SKM-1 (cell line): ENCODE data around the gene SCN3A.

ENCODE experiments used
- DNase-seq: peaks from one replicate; lab custom pipeline; 2025; ENCODE audit not compliant: unreplicated experiment; lab: John Stamatoyannopoulos, UW

The SCN3A gene

DNA sequence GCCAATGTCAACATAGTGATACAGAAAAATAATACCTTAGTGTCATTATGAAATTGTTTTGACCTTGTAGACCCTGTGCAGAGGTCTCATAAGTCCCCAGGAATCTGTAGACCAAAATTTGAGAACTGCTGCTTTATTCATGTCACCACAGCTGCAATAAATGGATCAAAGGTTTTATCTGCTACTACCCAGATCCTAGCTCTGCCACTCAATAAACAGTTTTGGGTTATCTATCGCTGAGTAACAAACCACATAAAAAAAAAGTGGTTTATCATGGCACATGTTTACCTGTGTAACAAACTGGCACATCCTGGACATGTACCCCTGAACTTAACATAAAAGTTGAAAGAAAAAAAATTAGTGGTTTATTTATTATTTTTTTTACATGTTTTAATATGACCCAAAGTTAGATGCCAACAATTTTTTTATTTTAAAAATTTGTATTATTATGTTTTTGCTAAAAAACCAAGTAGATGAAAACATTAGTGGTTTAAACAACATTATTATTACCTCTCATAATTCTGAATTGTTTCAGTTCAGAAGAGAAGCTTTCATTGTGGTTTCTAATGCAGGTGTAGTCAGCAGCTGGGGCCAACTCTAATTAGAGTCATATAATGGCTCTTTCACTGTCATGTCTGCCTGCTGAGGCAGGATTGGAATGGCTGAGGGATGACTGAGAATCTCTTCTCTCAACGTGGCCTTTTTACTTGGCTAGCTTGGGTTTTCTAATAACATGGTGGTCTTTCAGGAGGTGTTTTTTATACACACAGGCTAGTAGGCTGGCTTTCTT lies 145.2 kb downstream of the SCN3A start:
- no peak for DNase-seq

DNA sequence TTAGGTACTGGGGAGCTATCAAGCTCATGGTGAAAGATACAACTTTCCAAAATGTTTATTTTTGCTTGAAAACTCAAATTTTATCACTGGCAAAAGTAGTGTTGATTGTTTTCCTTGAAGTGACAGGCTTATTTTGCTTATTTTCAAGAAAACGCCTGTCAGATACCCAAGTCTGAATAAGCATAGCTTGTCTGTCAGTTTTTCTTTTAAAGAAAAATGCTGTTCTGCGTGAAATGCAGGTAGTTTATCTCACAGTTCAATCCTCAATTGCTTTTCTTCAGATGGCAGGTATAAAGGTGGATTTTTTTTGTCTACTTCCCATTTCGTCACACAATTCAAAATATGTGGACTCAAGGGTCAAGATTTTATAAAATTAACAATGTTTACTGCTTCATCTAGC lies 145.9 kb downstream of the SCN3A start:
- no peak for DNase-seq

DNA sequence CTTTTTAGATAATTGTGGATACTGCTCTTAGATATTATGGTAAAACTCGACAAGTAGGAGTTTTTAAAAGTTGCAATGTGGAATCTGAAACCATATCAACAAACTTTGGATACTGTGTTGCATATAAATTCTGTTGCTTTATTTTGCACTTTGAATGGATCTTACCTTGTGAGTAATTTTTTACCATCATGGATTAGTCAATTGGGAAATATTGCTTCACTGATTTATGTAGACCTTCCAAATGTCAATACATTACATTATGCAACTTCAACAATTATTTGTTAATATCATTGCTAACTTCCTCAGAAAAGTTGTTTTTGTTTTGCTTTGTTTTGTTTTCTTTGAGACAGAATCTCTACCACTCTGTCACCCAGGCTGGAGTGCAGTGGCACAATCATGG lies 146.5 kb downstream of the SCN3A start:
- DNase-seq: no peak

DNA sequence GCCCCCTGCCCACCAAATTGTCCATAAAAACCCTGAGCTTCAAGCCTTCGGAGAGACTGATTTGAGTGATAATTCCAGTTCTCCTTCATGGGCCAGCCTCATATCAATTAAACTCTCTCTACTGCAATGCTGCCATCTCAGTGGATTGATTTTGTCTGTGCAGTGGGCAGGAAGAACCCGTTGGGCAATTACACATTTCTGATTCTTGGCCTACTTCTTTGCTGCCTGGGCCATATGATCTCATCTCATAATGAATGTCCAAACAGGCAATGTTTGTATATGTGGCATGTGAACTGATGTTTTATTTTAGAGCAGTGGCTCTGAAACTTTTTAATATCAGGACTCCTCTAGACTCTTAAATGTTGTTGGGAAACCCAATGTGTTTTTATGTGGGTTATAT lies 147.3 kb downstream of the SCN3A start:
- no peak for DNase-seq

DNA sequence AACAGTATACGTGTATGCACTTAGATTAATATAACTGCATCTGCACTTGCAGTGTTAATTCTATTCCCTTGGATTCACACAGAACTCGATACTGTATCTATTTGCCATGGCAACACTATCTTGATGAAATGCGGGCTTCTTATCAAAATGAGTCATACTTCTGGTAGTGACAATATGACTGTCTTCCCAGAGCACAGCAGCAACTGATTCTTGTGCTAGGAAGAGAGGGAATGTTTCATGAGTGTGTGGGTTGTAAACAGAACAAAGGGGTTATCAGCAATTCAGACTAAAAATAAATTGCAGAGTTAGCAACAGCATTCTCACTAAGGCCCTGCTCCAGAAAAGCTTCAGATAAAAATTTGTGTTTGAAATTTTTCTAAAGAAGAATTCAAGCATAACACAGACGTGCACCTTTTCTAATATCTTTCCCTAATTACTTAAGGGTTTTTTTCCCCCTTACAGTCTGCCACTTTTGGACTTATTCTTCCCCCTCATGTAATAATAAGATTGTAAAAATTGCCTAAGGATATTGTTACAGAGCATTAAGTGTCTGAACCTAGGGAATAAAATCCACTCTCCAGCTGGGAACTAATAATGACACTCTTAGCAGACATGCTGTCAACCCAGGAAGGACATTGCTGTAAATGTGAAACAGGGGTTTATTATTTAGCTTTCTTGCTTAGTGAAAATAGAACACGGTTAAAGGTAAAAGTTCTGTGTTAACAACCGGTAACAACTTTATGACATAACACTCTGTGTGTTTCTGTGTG lies 148.6 kb downstream of the SCN3A start:
- no peak for DNase-seq

DNA sequence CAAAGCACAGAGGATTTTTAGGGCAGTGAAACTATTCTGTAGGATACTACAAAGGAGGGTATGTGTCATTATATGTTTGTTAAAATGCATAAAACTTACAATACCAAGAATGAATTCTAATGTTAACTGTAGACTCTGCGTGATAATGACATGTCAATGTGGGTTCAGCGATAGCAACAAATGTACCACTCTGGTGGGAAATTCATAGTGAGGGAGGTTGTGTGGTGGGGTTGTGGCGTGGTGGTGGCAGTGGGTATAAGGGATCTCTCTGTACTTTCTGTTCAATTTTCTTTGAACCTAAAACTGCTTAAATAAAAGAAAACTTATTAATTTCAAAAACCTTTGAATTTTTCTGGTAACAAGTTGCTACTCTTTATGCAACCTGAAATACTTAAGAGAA lies 149.2 kb downstream of the SCN3A start:
- no peak for DNase-seq

DNA sequence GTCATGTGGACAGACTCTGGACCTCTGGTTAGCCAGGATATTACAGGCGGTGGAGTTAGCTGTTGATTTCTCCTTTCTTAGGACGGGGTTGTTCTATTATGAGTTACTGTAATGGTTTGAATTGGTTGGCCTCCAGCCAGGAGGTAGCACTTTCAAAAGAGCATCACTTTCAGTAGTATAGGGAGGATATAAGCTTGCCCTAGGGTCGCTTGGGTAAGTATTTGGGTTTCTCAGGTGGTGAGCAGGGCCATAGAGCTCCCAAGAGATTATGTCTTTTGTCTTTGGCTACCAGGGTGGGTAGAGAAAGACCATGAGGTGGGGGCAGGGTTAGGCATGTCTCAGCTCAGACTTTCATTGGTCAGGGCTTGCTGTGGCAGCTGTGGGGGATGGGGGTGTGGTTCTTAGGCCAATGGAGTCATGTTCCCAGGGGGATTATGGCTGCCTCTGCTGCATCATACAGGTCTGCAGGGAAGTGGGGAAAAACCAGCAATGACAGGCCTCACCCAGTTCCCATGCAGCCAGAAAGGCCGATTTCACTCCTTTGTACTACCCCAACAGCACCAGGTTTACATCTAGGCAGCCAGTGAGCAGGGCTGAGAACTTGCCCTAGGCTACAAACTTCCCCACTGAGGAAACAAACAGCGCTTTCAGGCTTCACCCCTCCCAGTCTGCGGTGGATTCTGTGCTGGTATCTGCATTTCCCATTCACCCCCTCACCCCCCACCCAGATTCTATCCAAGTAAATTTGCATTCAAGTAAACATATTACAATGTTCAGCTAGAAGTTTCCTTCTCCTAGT lies 159.1 kb downstream of the SCN3A start:
- no peak for DNase-seq
